Stimulated activated CD4-positive, alpha-beta T cell treated with anti-CD3 and anti-CD28 coated beads, Interleukin-1b, Interleukin-23, amount 100 ng/mL, for 1 hour (primary cell): Measurements from ENCODE around the gene UNC5C.
"Not testable (repeated sequence)": the region's sequence is repeated elsewhere in the genome, so short reads cannot be mapped to it uniquely, and the experiment has no call there.

ENCODE experiments used
- DNase-seq, 2 donors: peaks; one replicate each; pipeline ENCODE4 v3.0.0-alpha.2; 2020; ENCODE audit warnings: low read depth in 2 of 2

UNC5C gene

GRCh38 chr4:95180531-95181242 is 368.1 kb downstream of the UNC5C start:
- DNase-seq = no peak

- DNase-seq = no peak
These were observed 369.8 kb downstream of the UNC5C start for GRCh38 chr4:95178938-95179337.

DNA sequence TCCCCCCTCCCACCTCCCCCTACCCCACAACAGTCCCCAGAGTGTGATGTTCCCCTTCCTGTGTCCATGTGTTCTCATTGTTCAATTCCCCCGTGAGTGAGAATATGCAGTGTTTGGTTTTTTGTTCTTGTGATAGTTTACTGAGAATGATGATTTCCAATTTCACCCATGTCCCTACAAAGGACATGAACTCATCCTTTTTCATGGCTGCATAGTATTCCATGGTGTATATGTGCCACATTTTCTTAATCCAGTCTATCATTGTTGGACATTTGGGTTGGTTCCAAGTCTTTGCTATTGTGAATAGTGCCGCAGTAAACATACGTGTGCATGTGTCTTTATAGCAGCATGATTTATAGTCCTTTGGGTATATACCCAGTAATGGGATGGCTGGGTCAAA is 377.4 kb downstream of the UNC5C start:
- DNase-seq = not testable (repeated sequence)

- DNase-seq = no peak
These were observed 378.6 kb downstream of the UNC5C start for GRCh38 chr4:95170176-95170575.

GRCh38 chr4:95167805-95168204 is 381.0 kb downstream of the UNC5C start:
- no peak for DNase-seq

DNA sequence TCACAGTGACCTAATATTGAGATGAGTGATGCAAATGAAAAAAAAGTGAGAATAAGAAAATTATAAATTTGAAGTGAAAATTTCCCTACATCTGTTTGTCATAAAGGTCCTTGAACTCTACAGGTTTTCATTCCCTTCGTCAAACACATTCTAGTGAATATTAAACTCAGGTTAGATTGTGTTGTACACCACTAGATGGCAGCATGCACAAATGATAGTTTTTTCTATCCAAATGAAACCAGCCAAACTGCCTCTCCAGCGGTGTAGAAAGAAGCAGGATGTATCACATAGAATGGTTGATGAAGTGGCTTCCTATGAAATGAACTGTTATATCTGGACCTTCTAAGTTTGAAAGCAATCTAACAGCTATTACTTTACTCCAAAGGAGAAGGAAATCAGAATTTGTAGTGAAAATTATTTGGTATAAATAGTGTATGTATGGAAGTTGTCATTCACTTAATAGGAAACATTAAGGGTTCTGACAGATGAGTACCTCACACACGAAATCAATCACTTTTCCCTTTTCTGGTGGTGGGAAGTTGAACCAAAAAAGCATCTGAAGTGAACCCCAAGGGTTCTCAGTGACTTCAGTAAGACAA is 382.7 kb downstream of the UNC5C start:
- DNase-seq = no peak

- DNase-seq = no peak
These were observed 385.9 kb downstream of the UNC5C start for GRCh38 chr4:95162867-95163266.

DNA sequence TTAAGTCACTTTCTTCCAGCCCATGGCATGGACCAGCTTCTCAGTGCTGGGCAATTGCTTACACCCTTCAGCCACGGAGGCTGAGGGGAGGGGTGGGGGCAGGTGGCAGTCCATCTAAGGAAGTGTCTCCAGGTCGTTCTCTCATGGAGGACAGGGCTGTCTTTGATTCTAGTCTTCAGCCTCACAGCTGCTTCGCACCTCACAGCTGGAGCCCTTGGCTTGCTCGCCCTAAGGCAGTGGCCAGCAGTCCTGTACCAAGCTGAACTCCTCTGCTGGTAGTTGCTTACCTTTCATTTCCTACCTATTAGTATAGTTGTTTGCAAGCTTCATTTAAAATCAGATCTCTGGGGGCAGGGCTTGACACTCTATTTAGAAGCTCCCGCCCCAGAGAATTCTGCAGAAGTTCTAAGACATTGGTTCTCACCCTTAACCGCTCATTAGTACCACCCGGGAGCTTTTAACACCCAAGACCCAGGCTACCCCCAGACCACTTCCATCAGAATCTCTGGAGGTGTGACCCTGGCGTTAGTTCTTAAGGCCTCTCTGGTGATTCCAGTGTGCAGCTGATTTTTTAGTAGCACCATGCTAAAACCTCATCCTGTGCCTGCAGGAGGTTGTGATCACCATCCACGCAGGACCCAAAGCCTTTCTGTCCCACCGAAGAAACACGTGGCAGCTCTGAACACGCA is 386.8 kb downstream of the UNC5C start:
- no peak for DNase-seq

DNA sequence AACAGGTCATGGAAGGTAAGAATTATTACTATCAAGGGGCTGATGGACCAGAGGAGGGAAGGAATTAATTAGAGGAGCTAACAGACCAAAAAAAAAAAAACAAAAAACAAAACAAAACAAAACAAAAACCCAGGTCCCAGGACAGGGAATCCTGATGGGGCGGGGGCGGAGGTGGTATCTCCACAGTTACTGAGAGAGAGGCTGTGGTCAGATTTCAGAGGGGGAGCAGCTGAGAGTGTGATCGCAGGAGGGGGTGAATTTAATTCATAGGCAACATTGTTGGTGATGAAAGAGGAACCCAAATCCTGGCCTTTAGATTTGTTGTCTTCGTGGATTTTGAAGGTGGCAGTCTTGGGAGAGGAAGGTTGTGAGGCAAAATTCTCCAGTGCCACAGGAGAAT is 389.4 kb downstream of the UNC5C start:
- DNase-seq = no peak

DNA sequence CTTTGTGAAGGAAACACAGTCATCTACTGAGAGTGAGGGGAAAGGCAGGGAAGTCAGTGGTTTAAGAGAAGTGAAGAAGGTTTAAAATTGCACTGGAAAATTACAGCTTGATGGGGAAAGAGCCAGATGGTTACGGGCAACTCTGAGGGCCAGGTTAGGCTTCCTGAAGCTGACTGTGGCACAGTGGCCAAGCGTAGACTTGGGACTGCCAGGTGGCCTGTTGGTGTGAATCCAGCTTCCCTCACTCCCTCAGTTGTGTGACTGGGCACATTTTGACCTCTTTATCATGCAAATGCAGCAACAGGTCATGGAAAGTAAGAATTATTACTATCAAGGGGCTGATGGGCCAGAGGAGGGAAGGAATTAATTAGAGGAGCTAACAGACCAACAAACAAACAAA is 390.1 kb downstream of the UNC5C start:
- DNase-seq = no peak

DNA sequence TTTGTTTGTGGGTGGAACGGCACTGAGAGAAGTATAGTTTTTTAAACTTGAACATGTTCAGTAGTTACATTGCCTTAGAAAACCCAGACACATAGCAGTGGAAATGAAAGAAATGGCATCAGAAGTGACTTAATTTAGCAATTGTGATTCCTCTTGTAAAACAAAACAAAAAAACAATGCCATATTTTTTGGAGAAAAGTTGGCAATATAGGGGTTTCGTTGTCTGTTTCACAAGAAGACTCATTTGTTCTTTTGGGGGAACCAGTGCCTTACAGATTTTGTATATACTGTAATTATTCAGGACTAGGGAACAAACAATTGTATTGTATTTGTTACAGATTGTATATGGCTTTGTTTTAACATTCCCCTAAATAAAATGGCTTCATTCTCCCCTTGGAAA is 390.7 kb downstream of the UNC5C start:
- no peak for DNase-seq

DNA sequence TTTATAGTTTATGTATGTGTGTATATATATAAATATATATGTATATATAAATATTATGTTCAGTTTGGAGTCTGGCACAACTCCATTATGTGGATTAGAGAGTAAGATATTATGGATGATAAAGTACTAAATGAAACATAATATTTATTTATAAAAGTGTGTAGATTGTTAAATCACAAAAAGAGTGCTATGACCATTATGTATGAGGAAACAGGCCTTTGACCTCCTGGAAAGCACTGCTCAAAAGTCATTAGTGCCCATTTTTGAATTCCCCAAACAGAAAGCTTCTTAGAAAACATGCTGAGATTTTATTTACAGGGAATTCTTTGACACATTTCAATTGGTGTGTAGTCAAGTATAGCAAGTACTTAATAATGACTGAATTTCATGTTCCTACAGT is 391.2 kb downstream of the UNC5C start:
- DNase-seq = no peak

DNA sequence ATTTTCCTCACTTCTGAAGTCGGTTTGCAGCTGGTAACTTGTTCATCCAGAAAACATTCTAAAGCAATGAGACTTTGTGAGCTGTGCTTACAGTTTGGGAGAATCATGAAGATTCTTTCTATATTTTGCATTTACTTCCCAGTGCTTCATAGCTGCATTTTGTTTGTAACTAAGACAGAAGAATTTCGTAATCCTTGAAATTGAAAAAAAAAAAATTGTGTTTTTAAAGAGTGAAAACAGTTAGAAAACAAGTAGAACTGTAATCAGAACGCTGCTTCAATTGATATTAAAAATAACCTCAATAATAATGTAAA is 392.4 kb downstream of the UNC5C start:
- no peak for DNase-seq

DNA sequence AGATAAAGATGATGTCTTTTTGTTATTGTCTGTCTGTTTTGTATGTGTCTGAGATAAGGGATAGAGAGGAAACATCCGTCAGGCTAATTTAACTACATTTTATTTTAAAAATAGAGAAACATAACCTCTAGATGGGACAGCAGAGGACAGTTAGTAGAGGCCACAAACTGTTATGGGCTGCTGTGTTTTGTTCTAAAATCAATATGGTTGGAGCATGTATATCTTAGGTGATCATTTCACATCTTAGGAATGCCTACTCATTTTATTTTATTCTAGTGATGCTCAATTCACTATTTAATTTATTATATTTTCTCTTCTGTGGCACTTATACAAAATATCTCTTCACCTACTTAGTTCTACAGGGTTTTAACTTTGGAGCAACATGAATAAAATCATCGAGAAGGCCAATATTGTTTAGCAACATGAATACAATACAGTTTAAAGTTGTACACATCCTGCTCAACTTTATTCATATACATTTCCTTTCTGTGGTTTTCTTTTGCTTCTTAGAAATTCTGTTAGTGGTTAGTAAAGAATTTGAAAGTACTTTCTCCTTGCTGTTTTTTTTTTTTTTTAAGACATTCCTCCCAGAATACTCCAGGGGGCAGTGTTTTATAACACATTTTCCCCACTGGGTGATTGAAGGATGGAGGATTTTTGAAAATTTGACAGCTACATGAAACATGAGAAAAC is 392.9 kb downstream of the UNC5C start:
- DNase-seq = no peak

DNA sequence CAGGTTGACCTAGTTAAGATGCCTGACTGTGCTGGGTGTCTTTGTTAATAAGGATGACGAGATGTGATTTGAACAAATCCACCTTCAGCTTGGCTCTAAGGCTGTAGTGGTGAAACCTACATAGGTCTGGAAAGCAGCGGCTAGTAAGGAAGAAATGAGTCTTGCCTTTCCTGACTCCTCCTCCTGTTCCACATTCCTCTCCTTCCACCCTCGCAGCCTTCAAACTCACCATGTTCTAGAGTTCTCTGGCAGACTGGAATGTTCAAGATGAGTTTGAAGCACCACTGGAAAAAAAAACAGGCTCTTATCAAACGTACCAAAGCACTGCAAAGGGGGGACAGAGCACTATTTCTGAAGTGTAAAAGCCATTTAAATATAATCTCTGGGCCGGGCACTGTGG is 395.6 kb downstream of the UNC5C start:
- no peak for DNase-seq

- DNase-seq = no peak
These were observed 397.5 kb downstream of the UNC5C start for GRCh38 chr4:95151255-95151654.

GRCh38 chr4:95142932-95143331 is 405.8 kb downstream of the UNC5C start:
- DNase-seq = no peak

GRCh38 chr4:95141361-95141760 is 407.4 kb downstream of the UNC5C start:
- DNase-seq = no peak

GRCh38 chr4:95139424-95139823 is 409.3 kb downstream of the UNC5C start:
- DNase-seq = not testable (repeated sequence)

GRCh38 chr4:95134016-95134415 is 414.8 kb downstream of the UNC5C start:
- DNase-seq = not testable (repeated sequence)

- DNase-seq = no peak
These were observed 418.9 kb downstream of the UNC5C start for GRCh38 chr4:95129821-95130311.

- DNase-seq = no peak
These were observed 419.7 kb downstream of the UNC5C start for GRCh38 chr4:95129031-95129430.
